Parathyroid adenoma (tissue), 2 donors: ENCODE measurements around the gene CCDC6.

Experiments
- H2AFZ ChIP-seq: fragments of 300-600 bp; sonication (generic); one replicate; pipeline ENCODE4 v1.7.0; 2017; ENCODE audit warnings: antibody characterized with exemption, mild to moderate bottlenecking
- H3K27ac ChIP-seq: fragments of 300-600 bp; sonication (generic); one replicate; pipeline ENCODE4 v1.7.0; 2017
- H3K27me3 ChIP-seq: fragments of 300-600 bp; sonication (generic); one replicate; pipeline ENCODE4 v1.7.0; 2017; ENCODE audit warnings: low read length; ENCODE audit not compliant: control insufficient read depth, insufficient read depth
- H3K36me3 ChIP-seq: fragments of 300-600 bp; sonication (generic); one replicate; pipeline ENCODE4 v1.7.0; 2017; ENCODE audit warnings: low read length; ENCODE audit not compliant: control insufficient read depth, insufficient read depth
- H3K4me1 ChIP-seq: fragments of 300-600 bp; sonication (generic); one replicate; pipeline ENCODE4 v1.7.0; 2017; ENCODE audit warnings: control low read depth
- H3K4me2 ChIP-seq: fragments of 300-600 bp; sonication (generic); one replicate; pipeline ENCODE4 v1.7.0; 2017; ENCODE audit warnings: low read length
- H3K4me3 ChIP-seq: fragments of 300-600 bp; sonication (generic); one replicate; pipeline ENCODE4 v1.7.0; 2017; ENCODE audit warnings: low read depth, low read length
- H3K79me2 ChIP-seq: fragments of 300-600 bp; sonication (generic); one replicate; pipeline ENCODE4 v1.7.0; 2017; ENCODE audit warnings: control low read depth
- H3K9ac ChIP-seq: fragments of 300-600 bp; sonication (generic); one replicate; pipeline ENCODE4 v1.7.0; 2017; ENCODE audit warnings: mild to moderate bottlenecking
- H3K9me3 ChIP-seq: fragments of 300-600 bp; sonication (generic); one replicate; pipeline ENCODE4 v1.7.0; 2017; ENCODE audit warnings: low read length; ENCODE audit not compliant: control insufficient read depth
- CTCF ChIP-seq: fragments of 300-600 bp; sonication (generic); IDR thresholded peaks from one replicate; pipeline ENCODE4 v1.7.0; 2017; ENCODE audit warnings: antibody characterized with exemption, mild to moderate bottlenecking
- donor health status: primary hyperparathyroidism.

CCDC6 gene

GRCh38 chr10:59804220-59804619, 102.1 kb downstream of the CCDC6 start:
- no peaks in the 10 kb centered on the region for H3K36me3 ChIP-seq
- no peak overlapping the region for H3K4me2 ChIP-seq
- no peaks in the 10 kb centered on the region for H3K27me3 ChIP-seq
- no peak overlapping the region for H3K4me3 ChIP-seq
- peaks cover 4% of the 10 kb centered on the region for H3K4me1 ChIP-seq
- H3K9me3 ChIP-seq: no peaks in the 10 kb centered on the region
- TF ChIP-seq CTCF: no peak
- no peaks in the 10 kb centered on the region for H3K79me2 ChIP-seq
- peak overlapping the region; percentile 53 for H3K27ac ChIP-seq
- no peak overlapping the region for H2AFZ ChIP-seq
- H3K9ac ChIP-seq: no peak overlapping the region

GRCh38 chr10:59803714-59804113, 102.6 kb downstream of the CCDC6 start:
- no peak overlapping the region for H2AFZ ChIP-seq
- H3K27me3 ChIP-seq: no peaks in the 10 kb centered on the region
- H3K27ac ChIP-seq: no peak overlapping the region
- H3K36me3 ChIP-seq: no peaks in the 10 kb centered on the region
- H3K9ac ChIP-seq: no peak overlapping the region
- no peak overlapping the region for H3K4me2 ChIP-seq
- H3K4me1 ChIP-seq: peaks cover 4% of the 10 kb centered on the region
- no peak for TF ChIP-seq CTCF
- no peaks in the 10 kb centered on the region for H3K9me3 ChIP-seq
- H3K79me2 ChIP-seq: no peaks in the 10 kb centered on the region
- H3K4me3 ChIP-seq: no peak overlapping the region

- Histone ChIP-seq H3K4me3 (no peak overlapping the region), H3K4me2 (no peak overlapping the region), H3K9ac (no peak overlapping the region), H3K27me3 (no peaks in the 10 kb centered on the region), H2AFZ (no peak overlapping the region), H3K4me1 (peaks cover 4% of the 10 kb centered on the region), H3K9me3 (no peaks in the 10 kb centered on the region), H3K79me2 (no peaks in the 10 kb centered on the region), H3K27ac (no peak overlapping the region), H3K36me3 (no peaks in the 10 kb centered on the region)
- no peak for TF ChIP-seq CTCF
These were observed 105.2 kb downstream of the CCDC6 start for GRCh38 chr10:59801171-59801570.

- H3K36me3 ChIP-seq: no peaks in the 10 kb centered on the region
These were observed 106.9 kb downstream of the CCDC6 start for GRCh38 chr10:59799421-59799820.

More at GRCh38 chr10:59799421-59799820, 106.9 kb downstream of the CCDC6 start:
- H3K27me3 ChIP-seq: no peaks in the 10 kb centered on the region
- H3K79me2 ChIP-seq: no peaks in the 10 kb centered on the region
- H3K4me1 ChIP-seq: no peaks in the 10 kb centered on the region
- no peak overlapping the region for H2AFZ ChIP-seq
- H3K9me3 ChIP-seq: no peaks in the 10 kb centered on the region
- H3K27ac ChIP-seq: no peak overlapping the region
- H3K4me3 ChIP-seq: no peak overlapping the region
- TF ChIP-seq CTCF: no peak
- no peak overlapping the region for H3K9ac ChIP-seq
- no peak overlapping the region for H3K4me2 ChIP-seq
